Trophoblast cell (in vitro differentiated cells and primary cell): ENCODE measurements around the gene CARD9.

ENCODE experiments used
- DNase-seq, 2 donors: peaks; one replicate each; pipeline ENCODE4 v3.0.0-alpha.2; 2016
- H2AFZ ChIP-seq: 2 replicates; pipeline ENCODE4 v1.6.1; 2013; ENCODE audit warnings: low read length, moderate library complexity, mild to moderate bottlenecking; ENCODE audit not compliant: insufficient read depth, poor library complexity
- H2AK5ac ChIP-seq: 2 replicates; pipeline ENCODE4 v1.6.1; 2013; ENCODE audit warnings: mild to moderate bottlenecking, low read length
- H2BK120ac ChIP-seq: 2 replicates; pipeline ENCODE4 v1.6.1; 2013; ENCODE audit warnings: low read length, mild to moderate bottlenecking, moderate library complexity; ENCODE audit not compliant: insufficient read depth, poor library complexity
- H2BK12ac ChIP-seq: 2 replicates; pipeline ENCODE4 v1.6.1; 2013; ENCODE audit warnings: mild to moderate bottlenecking, low read length, moderate library complexity
- H2BK5ac ChIP-seq: 2 replicates; pipeline ENCODE4 v1.6.1; 2013; ENCODE audit warnings: low read length, low read depth, moderate library complexity, mild to moderate bottlenecking; ENCODE audit not compliant: poor library complexity
- H3K14ac ChIP-seq: 2 replicates; pipeline ENCODE4 v1.6.1; 2013; ENCODE audit warnings: mild to moderate bottlenecking, low read length
- H3K18ac ChIP-seq: 2 replicates; pipeline ENCODE4 v1.6.1; 2013; ENCODE audit warnings: mild to moderate bottlenecking, low read length
- H3K23ac ChIP-seq: 2 replicates; pipeline ENCODE4 v1.6.1; 2013; ENCODE audit warnings: low read length
- H3K27ac ChIP-seq: 2 replicates; pipeline ENCODE4 v1.5.1; 2013; ENCODE audit warnings: low read depth, mild to moderate bottlenecking, inconsistent platforms, low read length, moderate library complexity
- H3K27me3 ChIP-seq: 2 replicates; pipeline ENCODE4 v1.6.1; 2013; ENCODE audit warnings: inconsistent platforms, mild to moderate bottlenecking, low read length, moderate library complexity; ENCODE audit not compliant: insufficient read depth
- H3K36me3 ChIP-seq, 2 experiments: 1 replicate in 1 of 2; 2 replicates in 1 of 2; pipeline ENCODE4 v1.6.1; 2013; ENCODE audit warnings: low read length in 2 of 2, mild to moderate bottlenecking in 2 of 2, moderate library complexity in 1 of 2; ENCODE audit not compliant: insufficient read depth in 2 of 2, control insufficient read depth in 1 of 2
- H3K4ac ChIP-seq: 2 replicates; pipeline ENCODE4 v1.6.1; 2013; ENCODE audit warnings: low read depth, mild to moderate bottlenecking, low read length, moderate library complexity
- H3K4me1 ChIP-seq, 2 experiments: 1 replicate in 1 of 2; 2 replicates in 1 of 2; pipeline ENCODE4 v1.6.1; 2013; ENCODE audit warnings: low read length in 2 of 2, mild to moderate bottlenecking in 2 of 2, moderate library complexity in 1 of 2; ENCODE audit not compliant: insufficient read depth in 2 of 2, control insufficient read depth in 1 of 2
- H3K4me2 ChIP-seq: 2 replicates; pipeline ENCODE4 v1.6.1; 2013; ENCODE audit warnings: inconsistent platforms, mild to moderate bottlenecking, low read length, moderate library complexity
- H3K4me3 ChIP-seq: 2 replicates; pipeline ENCODE4 v1.5.1; 2013; ENCODE audit warnings: mild to moderate bottlenecking, low read depth, low read length, inconsistent platforms
- H3K79me1 ChIP-seq: one replicate; pipeline ENCODE4 v1.6.1; 2013; ENCODE audit warnings: low read length
- H3K79me2 ChIP-seq: 2 replicates; pipeline ENCODE4 v1.6.1; 2013; ENCODE audit warnings: low read length, mild to moderate bottlenecking; ENCODE audit not compliant: control insufficient read depth, insufficient read depth, poor library complexity
- H3K9ac ChIP-seq: 2 replicates; pipeline ENCODE4 v1.6.1; 2013; ENCODE audit warnings: mild to moderate bottlenecking, low read length
- H3K9me3 ChIP-seq: 2 replicates; pipeline ENCODE4 v1.6.1; 2013; ENCODE audit warnings: low read depth, mild to moderate bottlenecking, control low read depth, inconsistent platforms, low read length; ENCODE audit not compliant: insufficient read depth
- H4K12ac ChIP-seq: 2 replicates; pipeline ENCODE4 v1.6.1; 2013; ENCODE audit warnings: low read depth, mild to moderate bottlenecking, low read length, moderate library complexity
- H4K8ac ChIP-seq: 2 replicates; pipeline ENCODE4 v1.6.1; 2013; ENCODE audit warnings: low read depth, mild to moderate bottlenecking, low read length, moderate library complexity
- H4K91ac ChIP-seq: one replicate; pipeline ENCODE4 v1.6.1; 2013; ENCODE audit warnings: low read depth, mild to moderate bottlenecking, low read length, moderate library complexity
- WGBS: extraction: QIAGEN DNeasy Blood & Tissue Kit; methylation state at CpG from one replicate; pipeline ENCODE4 v1.1.7; 2013; ENCODE audit warnings: missing lambda C conversion rate; ENCODE audit not compliant: insufficient read length, insufficient coverage; ENCODE audit errors: extremely low coverage; 5-methylcytosine and 5-hydroxymethylcytosine counted together

The CARD9 gene

DNA sequence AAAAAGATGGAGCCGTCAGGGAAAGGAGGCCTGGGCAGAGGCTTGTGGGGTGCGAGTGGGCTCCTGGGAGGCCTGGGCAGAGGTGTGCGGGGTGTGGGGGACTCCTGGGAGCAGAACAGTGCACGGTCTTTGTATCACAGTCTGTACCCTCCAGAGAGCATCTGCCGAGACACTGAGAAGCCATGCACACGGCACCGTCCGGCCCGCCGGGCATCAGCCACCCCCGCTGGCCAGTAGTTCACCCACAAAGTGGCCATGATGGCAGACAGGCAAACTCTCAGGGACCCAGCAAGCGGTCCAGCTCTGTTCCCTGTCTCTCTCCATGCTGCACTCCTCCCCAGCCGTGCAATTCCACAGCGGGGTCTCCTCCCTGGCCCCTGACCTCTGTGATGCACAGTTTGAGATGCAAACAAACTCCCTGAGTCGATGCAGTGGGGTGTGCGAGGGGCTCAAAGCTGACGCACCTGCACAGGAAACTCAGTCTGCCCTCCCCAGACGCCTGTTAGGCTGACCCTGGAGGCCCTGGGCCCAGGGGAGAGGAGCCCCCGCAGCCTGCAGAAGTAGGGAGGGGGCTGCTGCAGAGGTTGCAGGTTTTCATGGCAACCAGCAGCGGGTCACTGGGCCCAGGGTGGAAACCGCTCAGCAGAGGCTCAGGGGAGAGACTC is 55.2 kb downstream of the CARD9 start:
- Histone ChIP-seq H3K4ac (no peak overlapping the region), H3K27ac (no peak overlapping the region), H3K9me3 (peaks cover 16% of the 10 kb centered on the region), H4K8ac (no peak overlapping the region), H3K79me1 (peaks cover 1% of the 10 kb centered on the region), H2BK12ac (no peak overlapping the region), H3K14ac (no peak overlapping the region), H3K18ac (no peak overlapping the region), H2BK5ac (no peak overlapping the region), H3K79me2 (no peaks in the 10 kb centered on the region), H3K4me2 (no peak overlapping the region), H4K91ac (no peak overlapping the region), H3K4me1 (no peaks in the 10 kb centered on the region), H3K27me3 (no peaks in the 10 kb centered on the region), H2AFZ (no peak overlapping the region), H2BK120ac (no peak overlapping the region), H3K4me3 (no peak overlapping the region), H3K23ac (no peak overlapping the region), H3K9ac (no peak overlapping the region), H3K36me3 (no peaks in the 10 kb centered on the region), H2AK5ac (no peak overlapping the region), H4K12ac (no peak overlapping the region)
- DNase-seq = no peak
- WGBS = no CpG with 5 or more reads among the region's 21 CpGs

DNA sequence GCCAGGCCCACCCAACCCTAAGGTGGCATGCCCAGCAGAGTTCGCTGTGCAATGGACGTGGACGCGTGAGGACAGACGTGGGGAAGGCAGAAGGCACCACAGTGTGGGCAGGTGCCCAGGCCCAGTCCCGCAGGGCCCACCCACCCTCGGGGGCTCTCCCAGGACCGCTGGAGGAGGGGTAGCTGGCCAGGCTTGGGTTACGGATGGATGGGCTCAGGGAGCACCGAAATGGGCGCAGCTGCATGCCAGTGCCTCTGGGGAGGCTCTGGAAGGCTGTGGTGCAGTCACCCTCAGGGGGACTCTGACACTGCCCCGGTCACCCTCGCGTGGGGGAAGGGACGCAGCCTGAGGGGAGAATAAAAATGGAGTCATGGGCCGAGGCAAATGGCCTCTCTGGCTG is 55.8 kb downstream of the CARD9 start:
- WGBS = no CpG with 5 or more reads among the region's 16 CpGs
- Histone ChIP-seq H3K79me2 (no peaks in the 10 kb centered on the region), H3K27ac (no peak overlapping the region), H3K4ac (no peak overlapping the region), H3K9ac (no peak overlapping the region), H3K23ac (no peak overlapping the region), H3K4me3 (no peak overlapping the region), H4K8ac (no peak overlapping the region), H2AK5ac (no peak overlapping the region), H3K14ac (no peak overlapping the region), H3K4me2 (no peak overlapping the region), H2BK5ac (no peak overlapping the region), H3K9me3 (peaks cover 16% of the 10 kb centered on the region), H4K91ac (no peak overlapping the region), H3K79me1 (peaks cover 1% of the 10 kb centered on the region), H3K27me3 (no peaks in the 10 kb centered on the region), H3K36me3 (no peaks in the 10 kb centered on the region), H2BK120ac (no peak overlapping the region), H3K18ac (no peak overlapping the region), H4K12ac (no peak overlapping the region), H3K4me1 (no peaks in the 10 kb centered on the region), H2BK12ac (no peak overlapping the region), H2AFZ (no peak overlapping the region)
- no peak for DNase-seq

DNA sequence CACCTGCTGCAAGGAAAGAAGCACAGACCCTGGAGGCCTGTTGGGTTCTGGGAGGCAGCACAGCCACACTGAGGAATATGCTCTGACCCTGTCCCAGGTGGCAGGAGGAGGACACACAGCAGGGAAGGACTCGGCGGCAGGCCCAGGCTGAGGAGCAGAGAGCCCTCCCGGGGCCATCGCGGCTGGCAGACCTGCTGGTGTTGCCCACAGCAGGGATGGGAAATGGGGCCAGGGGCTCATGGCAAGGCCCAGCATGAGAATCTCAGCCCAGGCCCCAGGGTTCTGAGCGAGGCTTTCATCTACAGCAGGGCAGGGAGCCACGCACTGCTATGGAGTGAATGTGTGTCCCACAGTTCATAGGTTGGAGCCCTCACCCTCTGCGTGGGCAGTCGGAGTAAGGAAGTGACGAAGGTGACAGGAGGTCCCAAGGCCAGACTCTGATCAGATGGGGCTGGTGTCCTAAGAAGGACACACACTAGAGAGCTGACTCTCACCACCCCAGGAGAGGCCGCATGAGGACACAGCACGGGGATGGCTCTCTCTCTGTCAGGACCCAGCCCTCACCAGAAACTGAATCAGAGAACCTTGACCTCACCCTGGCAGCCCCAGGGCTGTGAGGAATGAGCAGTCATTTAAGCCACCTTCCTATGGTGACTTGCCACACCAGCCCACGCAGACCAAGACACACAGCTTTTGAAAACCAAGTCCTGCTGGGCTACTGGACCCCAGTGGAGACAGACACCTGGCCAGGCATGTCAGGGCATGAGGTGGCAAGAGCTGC is 56.4 kb downstream of the CARD9 start:
- H3K36me3 ChIP-seq = no peaks in the 10 kb centered on the region
- H3K79me1 ChIP-seq = peaks cover 1% of the 10 kb centered on the region
- H3K27me3 ChIP-seq = no peaks in the 10 kb centered on the region
- no peak overlapping the region for H3K23ac ChIP-seq
- H2AK5ac ChIP-seq = no peak overlapping the region
- peaks cover 16% of the 10 kb centered on the region for H3K9me3 ChIP-seq
- no peak overlapping the region for H4K12ac ChIP-seq
- no peak overlapping the region for H4K91ac ChIP-seq
- no peak overlapping the region for H2BK12ac ChIP-seq
- no peak overlapping the region for H3K27ac ChIP-seq
- no peak overlapping the region for H3K4me3 ChIP-seq
- H3K18ac ChIP-seq = no peak overlapping the region
- DNase-seq = no peak
- H3K4me1 ChIP-seq = no peaks in the 10 kb centered on the region
- H2AFZ ChIP-seq = no peak overlapping the region
- no peak overlapping the region for H3K4ac ChIP-seq
- H3K4me2 ChIP-seq = no peak overlapping the region
- H3K9ac ChIP-seq = no peak overlapping the region
- no peak overlapping the region for H2BK5ac ChIP-seq
- H2BK120ac ChIP-seq = no peak overlapping the region
- WGBS = no CpG with 5 or more reads among the region's 13 CpGs
- no peaks in the 10 kb centered on the region for H3K79me2 ChIP-seq
- no peak overlapping the region for H4K8ac ChIP-seq
- H3K14ac ChIP-seq = no peak overlapping the region

GRCh38 chr9:136316271-136316751 is 57.2 kb downstream of the CARD9 start:
- no peaks in the 10 kb centered on the region for H3K36me3 ChIP-seq
- H4K8ac ChIP-seq = no peak overlapping the region
- WGBS = no CpG with 5 or more reads among the region's 23 CpGs
- H3K9me3 ChIP-seq = peaks cover 15% of the 10 kb centered on the region
- H3K27ac ChIP-seq = no peak overlapping the region
- no peaks in the 10 kb centered on the region for H3K27me3 ChIP-seq
- H2AFZ ChIP-seq = no peak overlapping the region
- H4K12ac ChIP-seq = no peak overlapping the region
- DNase-seq = no peak
- no peak overlapping the region for H3K4me2 ChIP-seq
- no peak overlapping the region for H3K9ac ChIP-seq
- H3K4ac ChIP-seq = no peak overlapping the region
- H2BK12ac ChIP-seq = no peak overlapping the region
- H4K91ac ChIP-seq = no peak overlapping the region
- no peak overlapping the region for H3K14ac ChIP-seq
- no peak overlapping the region for H3K23ac ChIP-seq
- H3K79me1 ChIP-seq = no peaks in the 10 kb centered on the region
- no peak overlapping the region for H2BK5ac ChIP-seq
- no peaks in the 10 kb centered on the region for H3K79me2 ChIP-seq
- H3K4me3 ChIP-seq = no peak overlapping the region
- no peak overlapping the region for H2AK5ac ChIP-seq
- no peak overlapping the region for H2BK120ac ChIP-seq
- H3K18ac ChIP-seq = no peak overlapping the region
- H3K4me1 ChIP-seq = no peaks in the 10 kb centered on the region
